Tibial artery (tissue), 4 donors: Measurements from ENCODE around the gene TENM3.

Experiments used
- DNase-seq, 2 donors: peaks; one replicate each; pipeline ENCODE4 v3.0.0-alpha.2; 2019
- H3K27ac ChIP-seq, 2 donors: fragments of 200-600 bp; sonication (generic) in 1 of 2; 1 replicate in 1 of 2; 2 replicates in 1 of 2; pipeline ENCODE4 v1.5.1; 2018 to 2019; ENCODE audit warnings: mild to moderate bottlenecking in 1 of 2
- H3K27me3 ChIP-seq, 2 donors: fragments of 200-600 bp; sonication (generic) in 1 of 2; one replicate each; pipeline versions ENCODE4 v1.5.1 to v1.6.0; 2016 to 2019
- H3K36me3 ChIP-seq, 3 donors: fragments of 200-600 bp; sonication (generic) in 2 of 3; one replicate each; pipeline ENCODE4 v1.5.1; 2016 to 2019; ENCODE audit warnings: mild to moderate bottlenecking in 2 of 3
- H3K4me1 ChIP-seq, 4 donors: fragments of 200-600 bp; sonication (generic) in 2 of 4; 1 replicate in 3 of 4; 2 replicates in 1 of 4; pipeline ENCODE4 v1.5.1; 2016 to 2019
- H3K4me3 ChIP-seq, 2 donors: fragments of 200-600 bp; sonication (generic) in 1 of 2; 1 replicate in 1 of 2; 2 replicates in 1 of 2; pipeline ENCODE4 v1.5.1; 2018 to 2019; ENCODE audit warnings: mild to moderate bottlenecking in 2 of 2
- H3K9me3 ChIP-seq, 3 donors: fragments of 200-600 bp; sonication (generic) in 1 of 3; one replicate each; pipeline ENCODE4 v1.5.1; 2016 to 2019
- intact Hi-C: fragments of 100-400 bp; cut with DNase I; formaldehyde crosslinking; loops from one replicate; pipeline ENCODE4 v1.15.0; 2023; ENCODE audit warnings: low total_unique reads
- TF ChIP-seq, protein P1 (sequence below), 2 experiments: fragments of 200-600 bp in 1 of 2; fragments of 450-650 bp in 1 of 2; IDR thresholded peaks; one replicate each; pipeline ENCODE4 v1.5.1; 2017 to 2019; ENCODE audit warnings: antibody characterized with exemption in 2 of 2, mild to moderate bottlenecking in 1 of 2, moderate library complexity in 1 of 2

The TENM3 gene

GRCh38 chr4:182825786-182826185, 582.6 kb downstream of the TENM3 start:
- no peaks in the 10 kb centered on the region for H3K9me3 ChIP-seq
- no peaks in the 10 kb centered on the region for H3K27me3 ChIP-seq
- no peak overlapping the region for H3K4me3 ChIP-seq
- H3K36me3 ChIP-seq: no peaks in the 10 kb centered on the region
- H3K4me1 ChIP-seq: no peaks in the 10 kb centered on the region
- intact Hi-C loops: no loop called here
- TF ChIP-seq, protein P1, sequence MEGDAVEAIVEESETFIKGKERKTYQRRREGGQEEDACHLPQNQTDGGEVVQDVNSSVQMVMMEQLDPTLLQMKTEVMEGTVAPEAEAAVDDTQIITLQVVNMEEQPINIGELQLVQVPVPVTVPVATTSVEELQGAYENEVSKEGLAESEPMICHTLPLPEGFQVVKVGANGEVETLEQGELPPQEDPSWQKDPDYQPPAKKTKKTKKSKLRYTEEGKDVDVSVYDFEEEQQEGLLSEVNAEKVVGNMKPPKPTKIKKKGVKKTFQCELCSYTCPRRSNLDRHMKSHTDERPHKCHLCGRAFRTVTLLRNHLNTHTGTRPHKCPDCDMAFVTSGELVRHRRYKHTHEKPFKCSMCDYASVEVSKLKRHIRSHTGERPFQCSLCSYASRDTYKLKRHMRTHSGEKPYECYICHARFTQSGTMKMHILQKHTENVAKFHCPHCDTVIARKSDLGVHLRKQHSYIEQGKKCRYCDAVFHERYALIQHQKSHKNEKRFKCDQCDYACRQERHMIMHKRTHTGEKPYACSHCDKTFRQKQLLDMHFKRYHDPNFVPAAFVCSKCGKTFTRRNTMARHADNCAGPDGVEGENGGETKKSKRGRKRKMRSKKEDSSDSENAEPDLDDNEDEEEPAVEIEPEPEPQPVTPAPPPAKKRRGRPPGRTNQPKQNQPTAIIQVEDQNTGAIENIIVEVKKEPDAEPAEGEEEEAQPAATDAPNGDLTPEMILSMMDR (IDR thresholded peaks at IDR 0.05): no peak
- no peak overlapping the region for H3K27ac ChIP-seq
- peak in 1 of 2 donors; percentile 40 for DNase-seq

- Histone ChIP-seq H3K4me1 (no peaks in the 10 kb centered on the region), H3K9me3 (no peaks in the 10 kb centered on the region), H3K4me3 (no peak overlapping the region), H3K27ac (no peak overlapping the region), H3K27me3 (no peaks in the 10 kb centered on the region), H3K36me3 (no peaks in the 10 kb centered on the region)
- intact Hi-C loops: no loop called here
- TF ChIP-seq, protein P1 (IDR thresholded peaks at IDR 0.05): no peak
- peak in 1 of 2 donors; percentile 35 for DNase-seq
These were observed 583.2 kb downstream of the TENM3 start for GRCh38 chr4:182826391-182826790.

DNA sequence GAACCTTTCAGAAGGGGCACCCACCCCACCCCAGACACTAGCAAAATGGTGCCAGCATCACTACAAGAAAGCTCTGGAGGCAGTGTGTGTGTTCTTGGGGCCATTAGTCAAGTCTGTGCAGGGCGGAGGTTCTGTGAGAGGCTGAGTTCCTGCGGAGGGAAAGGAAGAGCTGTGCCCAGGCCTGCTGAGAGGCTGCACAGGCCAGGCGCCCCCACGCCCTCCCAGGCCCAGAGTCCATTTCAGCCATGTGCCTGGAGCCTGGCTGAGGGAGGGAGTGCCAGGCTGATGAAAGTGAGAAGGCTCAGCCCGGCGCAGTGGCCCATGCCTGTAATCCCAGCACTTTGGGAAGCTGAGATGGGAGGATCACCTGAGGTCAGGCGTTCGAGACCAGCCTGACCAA, 584.0 kb downstream of the TENM3 start:
- DNase-seq: peak in 1 of 2 donors; percentile 40
- Histone ChIP-seq H3K9me3 (no peaks in the 10 kb centered on the region), H3K36me3 (no peaks in the 10 kb centered on the region), H3K27ac (no peak overlapping the region), H3K4me3 (no peak overlapping the region), H3K27me3 (no peaks in the 10 kb centered on the region), H3K4me1 (no peaks in the 10 kb centered on the region)
- TF ChIP-seq, protein P1 (IDR thresholded peaks at IDR 0.05): no peak
- intact Hi-C loops: no loop called here

DNA sequence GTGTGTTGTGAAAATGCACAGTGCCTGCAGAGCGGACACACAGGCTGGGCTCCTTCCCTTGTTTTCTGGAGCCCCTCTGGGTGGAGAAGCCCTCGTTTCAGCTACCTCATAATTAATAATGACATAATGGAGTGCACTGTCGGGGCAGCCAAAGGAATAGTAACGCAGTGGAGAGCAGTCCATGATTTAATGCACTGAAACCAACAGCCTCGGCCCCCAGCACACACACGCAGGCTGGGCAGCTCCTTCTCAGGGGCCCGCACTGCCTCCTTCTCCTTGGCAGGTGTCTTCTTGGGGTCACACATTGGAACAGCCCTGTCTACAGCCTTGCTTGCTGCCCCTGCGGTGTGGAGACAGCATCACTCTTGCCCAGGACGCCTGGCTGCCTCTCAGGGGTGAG, 584.8 kb downstream of the TENM3 start:
- no peak for DNase-seq
- Histone ChIP-seq H3K27me3 (no peaks in the 10 kb centered on the region), H3K27ac (no peak overlapping the region), H3K9me3 (no peaks in the 10 kb centered on the region), H3K36me3 (no peaks in the 10 kb centered on the region), H3K4me3 (no peak overlapping the region), H3K4me1 (no peaks in the 10 kb centered on the region)
- TF ChIP-seq, protein P1 (IDR thresholded peaks at IDR 0.05): no peak
- intact Hi-C loops: no loop called here

- no peak overlapping the region for H3K4me3 ChIP-seq
- DNase-seq: no peak
- no peak overlapping the region for H3K27ac ChIP-seq
- no peaks in the 10 kb centered on the region for H3K4me1 ChIP-seq
- TF ChIP-seq, protein P1 (IDR thresholded peaks at IDR 0.05): no peak
- H3K27me3 ChIP-seq: no peaks in the 10 kb centered on the region
- H3K36me3 ChIP-seq: no peaks in the 10 kb centered on the region
- no peaks in the 10 kb centered on the region for H3K9me3 ChIP-seq
- intact Hi-C loops: no loop called here
These were observed 585.3 kb downstream of the TENM3 start for GRCh38 chr4:182828360-182829025.

DNA sequence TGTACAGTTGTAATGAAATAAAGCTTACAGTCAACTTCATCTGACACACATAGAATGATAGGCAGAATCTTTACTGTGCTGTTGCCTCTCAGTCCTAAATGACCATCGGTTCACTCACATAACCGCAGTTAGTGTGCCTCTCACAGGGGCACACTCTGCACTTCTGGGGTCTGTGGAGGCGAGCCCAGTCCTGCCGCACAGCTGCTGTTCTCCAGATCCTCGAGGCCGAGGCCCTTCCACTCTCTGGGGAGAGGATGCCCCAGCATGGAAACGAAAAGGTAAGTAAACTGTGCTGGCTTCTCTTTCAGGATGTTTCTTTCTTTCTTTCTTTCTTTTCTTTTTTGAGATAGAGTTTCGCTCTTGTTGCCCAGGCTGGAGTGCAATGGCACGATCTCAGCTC, 586.0 kb downstream of the TENM3 start:
- TF ChIP-seq, protein P1 (IDR thresholded peaks at IDR 0.05): no peak
- no peaks in the 10 kb centered on the region for H3K36me3 ChIP-seq
- intact Hi-C loops: no loop called here

More for the DNA sequence above, 586.0 kb downstream of the TENM3 start:
- no peak overlapping the region for H3K27ac ChIP-seq
- no peaks in the 10 kb centered on the region for H3K9me3 ChIP-seq
- H3K4me3 ChIP-seq: no peak overlapping the region
- H3K27me3 ChIP-seq: no peaks in the 10 kb centered on the region
- H3K4me1 ChIP-seq: no peaks in the 10 kb centered on the region
- no peak for DNase-seq
